H9 (cell line): ENCODE results near the gene ARSJ. TPM values are rescaled to one million over a fixed set of nuclear protein-coding genes. Genes with fewer than 3 reads are reported as not detected.

Experiments used
- DNase-seq: peaks from one replicate; pipeline ENCODE4 v3.0.0-alpha.2; 2017
- H2AFZ ChIP-seq: one replicate; pipeline ENCODE4 v1.6.1; 2013; ENCODE audit warnings: mild to moderate bottlenecking, low read length, control low read depth, moderate library complexity
- H2AK5ac ChIP-seq: 2 replicates; pipeline ENCODE4 v1.6.1; 2013; ENCODE audit warnings: low read length, control low read depth, mixed read lengths; ENCODE audit not compliant: insufficient read length
- H2BK120ac ChIP-seq: one replicate; pipeline ENCODE4 v1.6.1; 2013; ENCODE audit warnings: low read depth, mild to moderate bottlenecking, low read length, control low read depth, inconsistent platforms; ENCODE audit not compliant: poor library complexity, severe bottlenecking
- H2BK12ac ChIP-seq: 2 replicates; pipeline ENCODE4 v1.6.1; 2013; ENCODE audit warnings: low read length, control low read depth, mixed read lengths, low read depth; ENCODE audit not compliant: insufficient read length
- H2BK15ac ChIP-seq: 2 replicates; pipeline ENCODE4 v1.6.1; 2013; ENCODE audit warnings: low read depth, low read length, control low read depth
- H2BK20ac ChIP-seq: one replicate; pipeline ENCODE4 v1.6.1; 2013; ENCODE audit warnings: low read depth, mild to moderate bottlenecking, low read length, control low read depth, inconsistent platforms; ENCODE audit not compliant: poor library complexity, severe bottlenecking
- H2BK5ac ChIP-seq: 2 replicates; pipeline ENCODE4 v1.6.1; 2013; ENCODE audit warnings: low read length, control low read depth, mixed read lengths; ENCODE audit not compliant: insufficient read length
- H3K14ac ChIP-seq: 2 replicates; pipeline ENCODE4 v1.6.1; 2013; ENCODE audit warnings: low read length, control low read depth; ENCODE audit not compliant: insufficient read depth
- H3K18ac ChIP-seq: 2 replicates; pipeline ENCODE4 v1.6.1; 2013; ENCODE audit warnings: low read depth, mild to moderate bottlenecking, mixed read lengths, low read length, control low read depth; ENCODE audit not compliant: insufficient read length
- H3K23ac ChIP-seq: 2 replicates; pipeline ENCODE4 v1.6.1; 2013; ENCODE audit warnings: low read length, control low read depth, mixed read lengths, low read depth; ENCODE audit not compliant: insufficient read length
- H3K23me2 ChIP-seq: 2 replicates; pipeline ENCODE4 v1.6.1; 2013; ENCODE audit warnings: low read depth, mild to moderate bottlenecking, mixed read lengths, low read length, control low read depth; ENCODE audit not compliant: insufficient read length, poor library complexity, severe bottlenecking
- H3K27ac ChIP-seq: 2 replicates; pipeline ENCODE4 v1.5.1; 2013; ENCODE audit warnings: low read length, control low read depth, mixed read lengths, low read depth; ENCODE audit not compliant: insufficient read length
- H3K27me3 ChIP-seq: 2 replicates; pipeline ENCODE4 v1.6.1; 2013; ENCODE audit warnings: low read length, control low read depth, inconsistent platforms; ENCODE audit not compliant: insufficient read depth
- H3K4ac ChIP-seq: 2 replicates; pipeline ENCODE4 v1.6.1; 2013; ENCODE audit warnings: low read depth, mild to moderate bottlenecking, control low read depth, inconsistent platforms, low read length, moderate library complexity
- H3K4me1 ChIP-seq: 2 replicates; pipeline ENCODE4 v1.6.1; 2013; ENCODE audit warnings: low read length, control low read depth, inconsistent platforms; ENCODE audit not compliant: insufficient read depth
- H3K4me2 ChIP-seq: 2 replicates; pipeline ENCODE4 v1.6.1; 2013; ENCODE audit warnings: low read length, control low read depth, mixed read lengths; ENCODE audit not compliant: insufficient read length, insufficient read depth
- H3K56ac ChIP-seq: 2 replicates; pipeline ENCODE4 v1.6.1; 2013; ENCODE audit warnings: low read depth, mild to moderate bottlenecking, mixed read lengths, low read length, control low read depth; ENCODE audit not compliant: insufficient read length
- H3K79me1 ChIP-seq: 2 replicates; pipeline ENCODE4 v1.6.1; 2013; ENCODE audit warnings: low read depth, mild to moderate bottlenecking, moderate library complexity, low read length, control low read depth, inconsistent platforms; ENCODE audit not compliant: insufficient read depth, poor library complexity, severe bottlenecking
- H3K79me2 ChIP-seq: 2 replicates; pipeline ENCODE4 v1.6.1; 2013; ENCODE audit warnings: low read length, control low read depth, inconsistent platforms; ENCODE audit not compliant: insufficient read depth
- H3K9ac ChIP-seq: 2 replicates; pipeline ENCODE4 v1.6.1; 2013; ENCODE audit warnings: low read length, control low read depth, mixed read lengths; ENCODE audit not compliant: insufficient read length; ENCODE audit errors: extremely low read depth
- H3K9me3 ChIP-seq: one replicate; pipeline ENCODE4 v1.6.1; 2013; ENCODE audit warnings: low read depth, low read length, inconsistent platforms; ENCODE audit not compliant: control insufficient read depth
- H3T11ph ChIP-seq: one replicate; pipeline ENCODE4 v1.6.1; 2013; ENCODE audit warnings: mild to moderate bottlenecking, low read length, control low read depth, inconsistent platforms
- H4K20me1 ChIP-seq: one replicate; pipeline ENCODE4 v1.6.1; 2013; ENCODE audit not compliant: control insufficient read depth, insufficient read length, insufficient read depth
- H4K5ac ChIP-seq: 2 replicates; pipeline ENCODE4 v1.6.1; 2013; ENCODE audit warnings: low read depth, mild to moderate bottlenecking, mixed read lengths, low read length, control low read depth; ENCODE audit not compliant: insufficient read length
- H4K8ac ChIP-seq: replicated peaks from 2 replicates; pipeline ENCODE4 v1.6.1; 2013; ENCODE audit warnings: low read length, control low read depth, mixed read lengths, low read depth; ENCODE audit not compliant: insufficient read length
- H4K91ac ChIP-seq: 2 replicates; pipeline ENCODE4 v1.6.1; 2013; ENCODE audit warnings: low read depth, mild to moderate bottlenecking, moderate library complexity, mixed read lengths, low read length, control low read depth; ENCODE audit not compliant: insufficient read length
- H3K27ac Mint-ChIP-seq, 3 experiments: 2 replicates in 2 of 3; 3 replicates in 1 of 3; pipeline ENCODE4 v1.8.0; 2020 to 2021; ENCODE audit warnings: mixed read lengths in 3 of 3, mild to moderate bottlenecking in 1 of 3, moderate library complexity in 1 of 3
- H3K27me3 Mint-ChIP-seq: 2 replicates; pipeline ENCODE4 v1.8.0; 2021; ENCODE audit warnings: low read depth, mild to moderate bottlenecking, moderate library complexity, mixed read lengths
- H3K36me3 Mint-ChIP-seq, 3 experiments: 2 replicates in 2 of 3; 3 replicates in 1 of 3; pipeline ENCODE4 v1.8.0; 2020 to 2021; ENCODE audit warnings: low read depth in 3 of 3, mixed read lengths in 3 of 3; ENCODE audit not compliant: insufficient read depth in 1 of 3
- H3K4me1 Mint-ChIP-seq, 2 experiments: 2 replicates each; pipeline ENCODE4 v1.8.0; 2020; ENCODE audit warnings: mixed read lengths in 2 of 2
- H3K4me3 Mint-ChIP-seq, 2 experiments: 2 replicates in 1 of 2; 3 replicates in 1 of 2; pipeline ENCODE4 v1.8.0; 2020 to 2021; ENCODE audit warnings: mild to moderate bottlenecking in 2 of 2, mixed read lengths in 2 of 2, moderate library complexity in 1 of 2
- H3K9me3 Mint-ChIP-seq, 2 experiments: 2 replicates in 1 of 2; 3 replicates in 1 of 2; pipeline ENCODE4 v1.8.0; 2020; ENCODE audit warnings: mild to moderate bottlenecking in 2 of 2, mixed read lengths in 2 of 2, moderate library complexity in 1 of 2
- WGBS: extraction: QIAGEN DNeasy Blood & Tissue Kit; methylation state at CpG from one replicate; pipeline ENCODE4 v1.1.7; 2013; ENCODE audit warnings: missing lambda C conversion rate, low lambda C conversion rate, mixed read lengths; ENCODE audit not compliant: insufficient read length; ENCODE audit errors: extremely low coverage; 5-methylcytosine and 5-hydroxymethylcytosine counted together
- total RNA-seq: library from RNA; stranded (reverse); gene quantifications from 2 replicates; pipeline ENCODE4 v1.2.1, GENCODE V29; 2021
- TF ChIP-seq, protein P1 (sequence below): fragments of 200-600 bp; sonication (generic); conservative IDR thresholded peaks from 3 replicates; pipeline ENCODE4 v1.8.0; 2021; ENCODE audit warnings: antibody characterized with exemption, mild to moderate bottlenecking

Gene ARSJ
- total RNA-seq, 1 experiment from 2014 or later = 1.1 TPM

DNA sequence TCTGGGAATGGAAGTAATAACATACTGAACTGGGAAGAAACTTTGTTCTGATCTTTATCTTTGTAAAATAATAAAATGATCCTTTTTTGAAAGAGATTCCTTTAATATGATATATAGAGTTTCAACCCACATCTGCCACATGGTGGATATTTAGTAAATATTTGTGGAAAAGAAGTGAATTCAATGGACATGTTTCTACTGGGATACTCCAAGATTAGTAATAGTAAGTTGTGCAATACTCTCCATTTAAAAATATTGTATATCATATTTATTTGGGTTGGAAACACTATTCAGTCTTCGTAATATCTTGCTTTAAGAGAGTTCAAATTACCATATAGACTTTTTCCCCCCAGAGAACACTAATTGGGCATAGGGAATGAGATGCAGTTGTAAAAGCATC lies 17.8 kb upstream of the ARSJ start:
- WGBS = no CpG with 5 or more reads among the region's 1 CpG
- Histone ChIP-seq H3K4me2 (no peak overlapping the region), H2AFZ (no peak overlapping the region), H2BK12ac (no peak overlapping the region), H4K8ac (no peak overlapping the region), H3K9ac (no peak overlapping the region), H3K4ac (no peak overlapping the region), H2BK5ac (no peak overlapping the region), H2BK15ac (no peak overlapping the region), H3T11ph (no peak overlapping the region), H4K91ac (no peak overlapping the region), H3K79me2 (no peaks in the 10 kb centered on the region), H2BK120ac (no peak overlapping the region), H3K27ac (no peak overlapping the region), H2AK5ac (no peak overlapping the region), H2BK20ac (no peak overlapping the region), H3K14ac (no peak overlapping the region), H3K56ac (no peak overlapping the region), H4K20me1 (no peaks in the 10 kb centered on the region), H4K5ac (no peak overlapping the region), H3K27me3 (no peaks in the 10 kb centered on the region), H3K18ac (no peak overlapping the region), H3K23me2 (no peaks in the 10 kb centered on the region), H3K9me3 (no peaks in the 10 kb centered on the region), H3K23ac (no peak overlapping the region), H3K79me1 (no peaks in the 10 kb centered on the region), H3K4me1 (peaks cover 4% of the 10 kb centered on the region; the same call in 1 of the 2 replicates)
- Mint-ChIP-seq H3K36me3 (no peaks in the 10 kb centered on the region), H3K4me1 (peaks cover 14 to 20% of the 10 kb centered on the region in 2 experiments), H3K27ac (no peak overlapping the region), H3K4me3 (no peak overlapping the region), H3K9me3 (no peaks in the 10 kb centered on the region), H3K27me3 (no peaks in the 10 kb centered on the region)
- TF ChIP-seq, protein P1, sequence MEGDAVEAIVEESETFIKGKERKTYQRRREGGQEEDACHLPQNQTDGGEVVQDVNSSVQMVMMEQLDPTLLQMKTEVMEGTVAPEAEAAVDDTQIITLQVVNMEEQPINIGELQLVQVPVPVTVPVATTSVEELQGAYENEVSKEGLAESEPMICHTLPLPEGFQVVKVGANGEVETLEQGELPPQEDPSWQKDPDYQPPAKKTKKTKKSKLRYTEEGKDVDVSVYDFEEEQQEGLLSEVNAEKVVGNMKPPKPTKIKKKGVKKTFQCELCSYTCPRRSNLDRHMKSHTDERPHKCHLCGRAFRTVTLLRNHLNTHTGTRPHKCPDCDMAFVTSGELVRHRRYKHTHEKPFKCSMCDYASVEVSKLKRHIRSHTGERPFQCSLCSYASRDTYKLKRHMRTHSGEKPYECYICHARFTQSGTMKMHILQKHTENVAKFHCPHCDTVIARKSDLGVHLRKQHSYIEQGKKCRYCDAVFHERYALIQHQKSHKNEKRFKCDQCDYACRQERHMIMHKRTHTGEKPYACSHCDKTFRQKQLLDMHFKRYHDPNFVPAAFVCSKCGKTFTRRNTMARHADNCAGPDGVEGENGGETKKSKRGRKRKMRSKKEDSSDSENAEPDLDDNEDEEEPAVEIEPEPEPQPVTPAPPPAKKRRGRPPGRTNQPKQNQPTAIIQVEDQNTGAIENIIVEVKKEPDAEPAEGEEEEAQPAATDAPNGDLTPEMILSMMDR = no peak
- DNase-seq = no peak
